GM06990 (cell line): ENCODE measurements around the gene PDCD7.
A peak's percentile ranks its signal among the peaks of the same experiment; 100 is the strongest.

ENCODE experiments used
- DNase-seq: peaks from one replicate; pipeline ENCODE4 v3.0.0-alpha.2; 2011; ENCODE audit not compliant: insufficient read length; ENCODE audit errors: extremely low read depth
- H3K27me3 ChIP-seq: replicated peaks from 2 replicates; pipeline ENCODE4 v1.6.0; 2011; ENCODE audit warnings: low read length; ENCODE audit not compliant: control insufficient read depth, insufficient read depth
- H3K36me3 ChIP-seq: 2 replicates; pipeline ENCODE4 v1.5.1; 2011; ENCODE audit warnings: low read length; ENCODE audit not compliant: control insufficient read depth, insufficient read depth
- H3K4me3 ChIP-seq: replicated peaks from 2 replicates; pipeline ENCODE4 v1.5.1; 2011; ENCODE audit warnings: low read depth, mild to moderate bottlenecking, control low read depth, low read length
- CTCF ChIP-seq: IDR thresholded peaks from 2 replicates; pipeline ENCODE4 v1.5.1; 2011; ENCODE audit warnings: low read length, control low read depth, mild to moderate bottlenecking, inconsistent platforms; ENCODE audit not compliant: insufficient read depth, poor library complexity, severe bottlenecking

Gene PDCD7

GRCh38 chr15:65134538-65134937 is 930 bp upstream of the PDCD7 start:
- Histone ChIP-seq H3K4me3 (peak overlapping the region; percentile 56), H3K36me3 (peaks cover 4% of the 10 kb centered on the region), H3K27me3 (no peaks in the 10 kb centered on the region)
- TF ChIP-seq CTCF = no peak
- DNase-seq = no peak

GRCh38 chr15:65132878-65133547 is 595 bp downstream of the PDCD7 start:
- DNase-seq = peak; percentile 70
- peaks cover 13% of the 10 kb centered on the region for H3K36me3 ChIP-seq
- peak overlapping the region; percentile 56 for H3K4me3 ChIP-seq
- TF ChIP-seq CTCF = no peak
- H3K27me3 ChIP-seq = no peaks in the 10 kb centered on the region

GRCh38 chr15:65130941-65131340 is 2.7 kb downstream of the PDCD7 start:
- no peaks in the 10 kb centered on the region for H3K27me3 ChIP-seq
- H3K4me3 ChIP-seq = no peak overlapping the region
- TF ChIP-seq CTCF = no peak
- no peak for DNase-seq
- H3K36me3 ChIP-seq = peaks cover 20% of the 10 kb centered on the region

- no peak for TF ChIP-seq CTCF
- DNase-seq = no peak
- H3K36me3 ChIP-seq = peaks cover 23% of the 10 kb centered on the region
- no peaks in the 10 kb centered on the region for H3K27me3 ChIP-seq
- no peak overlapping the region for H3K4me3 ChIP-seq
Observed at GRCh38 chr15:65115542-65115941, 18.1 kb downstream of the PDCD7 start.

GRCh38 chr15:65115086-65115485 is 18.5 kb downstream of the PDCD7 start, which contains the start of gene UBAP1L:
Gene UBAP1L (minus strand): TSS chr15:65115200. CDS start chr15:65106215, 8,985 bp downstream.
- DNase-seq = no peak
- H3K36me3 ChIP-seq = peaks cover 22% of the 10 kb centered on the region
- H3K27me3 ChIP-seq = no peaks in the 10 kb centered on the region
- H3K4me3 ChIP-seq = no peak within 1 kb of the TSS
- TF ChIP-seq CTCF = no peak
